Gastrocnemius medialis (tissue), 4 donors: ENCODE results near the gene ZNF839.

Source experiments
- CTCF ChIP-seq, 5 experiments: fragments of 450-650 bp in 3 of 5; fragments of 200-600 bp in 2 of 5; sonication (generic) in 2 of 5; IDR thresholded peaks in 4 of 5; conservative IDR thresholded peaks in 1 of 5; 1 replicate in 4 of 5; 2 replicates in 1 of 5; pipeline ENCODE4 v1.5.1; 2016 to 2019; ENCODE audit warnings: antibody characterized with exemption in 5 of 5, mild to moderate bottlenecking in 3 of 5, moderate library complexity in 3 of 5
- POLR2A ChIP-seq, 2 donors: fragments of 450-650 bp; IDR thresholded peaks; one replicate each; pipeline ENCODE4 v1.6.1; 2017; ENCODE audit warnings: antibody characterized with exemption in 2 of 2, mild to moderate bottlenecking in 2 of 2, moderate library complexity in 2 of 2

GRCh38 chr14:102321456-102322422 lies 2.2 kb downstream of the ZNF839 start:
- TF ChIP-seq CTCF (IDR thresholded peaks at IDR 0.05 in 4 of 5, conservative IDR thresholded peaks at IDR 0.05 in 1 of 5) (no peak), POLR2A (IDR thresholded peaks at IDR 0.05) (no peak)
